IPS DF 19.7 (cell line): Measurements from ENCODE around the gene EGFLAM.
A peak's percentile ranks its signal among the peaks of the same experiment; 100 is the strongest.

ENCODE experiments used
- DNase-seq: peaks from one replicate; pipeline ENCODE4 v3.0.0-alpha.2; 2013; ENCODE audit warnings: low read depth, low spot score

The EGFLAM gene

GRCh38 chr5:38417658-38418017 is 159.3 kb downstream of the EGFLAM start:
- no peak for DNase-seq

- DNase-seq = no peak
Measured at GRCh38 chr5:38420246-38420645, 161.9 kb downstream of the EGFLAM start.

- no peak for DNase-seq
Measured at GRCh38 chr5:38420691-38421390, 162.5 kb downstream of the EGFLAM start.

- DNase-seq = no peak
Measured at GRCh38 chr5:38422622-38423021, 164.3 kb downstream of the EGFLAM start.

GRCh38 chr5:38423276-38424147 is 165.2 kb downstream of the EGFLAM start:
- no peak for DNase-seq

GRCh38 chr5:38424148-38425060 is 166.0 kb downstream of the EGFLAM start:
- DNase-seq = no peak

- DNase-seq = no peak
Measured at GRCh38 chr5:38426490-38426889, 168.1 kb downstream of the EGFLAM start.

GRCh38 chr5:38426986-38427950 is 168.9 kb downstream of the EGFLAM start:
- no peak for DNase-seq

- DNase-seq = no peak
Measured at GRCh38 chr5:38431242-38431853, 173.0 kb downstream of the EGFLAM start.

GRCh38 chr5:38433160-38433861 is 175.0 kb downstream of the EGFLAM start:
- DNase-seq = no peak

GRCh38 chr5:38434966-38435705 is 176.8 kb downstream of the EGFLAM start:
- no peak for DNase-seq

GRCh38 chr5:38438757-38439156 is 180.4 kb downstream of the EGFLAM start:
- no peak for DNase-seq

GRCh38 chr5:38441453-38442246 is 183.3 kb downstream of the EGFLAM start:
- DNase-seq = peak; percentile 82

- no peak for DNase-seq
Measured at GRCh38 chr5:38442247-38442573, 183.9 kb downstream of the EGFLAM start.

- DNase-seq = no peak
Measured at GRCh38 chr5:38443390-38443789, 185.0 kb downstream of the EGFLAM start.

GRCh38 chr5:38445374-38446028 is 187.1 kb downstream of the EGFLAM start:
- no peak for DNase-seq

GRCh38 chr5:38446029-38446522 is 187.7 kb downstream of the EGFLAM start:
- no peak for DNase-seq

- no peak for DNase-seq
Measured at GRCh38 chr5:38447056-38447455, 188.7 kb downstream of the EGFLAM start.
